HL-60 (cell line): ENCODE results near the gene PAX9.

Experiments
- DNase-seq, 2 experiments: peaks; one replicate each; pipeline ENCODE4 v3.0.0-alpha.2; 2010 to 2020; ENCODE audit warnings: low read depth in 1 of 2, low spot score in 1 of 2
- H3K27ac ChIP-seq: fragments of 250-450 bp; sonication (Bioruptor Pico); replicated peaks from 2 replicates; pipeline ENCODE4 v1.5.1; 2020; ENCODE audit warnings: mild to moderate bottlenecking, moderate library complexity
- H3K27me3 ChIP-seq: fragments of 250-450 bp; sonication (Bioruptor Pico); 2 replicates; pipeline ENCODE4 v1.5.1; 2021; ENCODE audit warnings: mild to moderate bottlenecking, moderate library complexity; ENCODE audit not compliant: insufficient read depth, poor library complexity, severe bottlenecking
- H3K4me3 ChIP-seq: replicated peaks from 2 replicates; pipeline ENCODE4 v1.5.1; 2011; ENCODE audit warnings: mild to moderate bottlenecking, control low read depth, low read length; ENCODE audit not compliant: insufficient read depth
- CTCF ChIP-seq: IDR thresholded peaks from one replicate; pipeline ENCODE4 v1.5.1; 2011; ENCODE audit warnings: low read length, control low read depth, inconsistent platforms; ENCODE audit not compliant: insufficient read depth
- GABPA ChIP-seq: IDR thresholded peaks from 2 replicates; pipeline ENCODE4 v1.6.1; 2012; ENCODE audit warnings: low read depth
- POLR2AphosphoS5 ChIP-seq: IDR thresholded peaks from 2 replicates; pipeline ENCODE4 v1.6.1; 2012; ENCODE audit warnings: low read depth
- SPI1 ChIP-seq: IDR thresholded peaks from 2 replicates; pipeline ENCODE4 v1.6.1; 2012; ENCODE audit warnings: low read depth, mild to moderate bottlenecking, borderline replicate concordance
- TF ChIP-seq, protein P1 (sequence below): IDR thresholded peaks from 2 replicates; pipeline ENCODE4 v1.6.1; 2012; ENCODE audit warnings: low read depth; ENCODE audit not compliant: insufficient replicate concordance

PAX9 gene

GRCh38 chr14:36626151-36626550 lies 35.5 kb upstream of the PAX9 start:
- DNase-seq = no peak
- H3K27me3 ChIP-seq = no peaks in the 10 kb centered on the region

DNA sequence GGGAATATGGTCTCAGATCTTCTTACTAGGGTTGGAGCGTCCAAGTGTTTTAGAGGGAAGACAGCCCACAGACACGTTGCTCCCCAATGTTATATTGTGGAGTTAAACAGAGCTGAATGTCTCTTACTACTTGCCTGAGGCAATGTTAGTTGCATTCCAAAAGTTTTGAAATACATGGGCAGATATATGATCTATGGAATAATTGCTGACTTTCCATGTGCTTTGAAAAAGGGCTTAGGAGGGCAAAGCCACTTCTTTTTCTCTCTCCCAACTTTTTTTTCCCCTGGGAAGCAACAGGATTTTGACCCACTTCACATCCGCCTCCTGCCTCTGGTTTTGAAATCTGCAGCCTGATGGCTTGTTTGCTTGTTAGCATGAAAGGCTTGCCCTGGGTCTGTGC lies 33.7 kb upstream of the PAX9 start:
- Histone ChIP-seq H3K27ac (no peak overlapping the region), H3K4me3 (no peak overlapping the region), H3K27me3 (no peaks in the 10 kb centered on the region)
- TF ChIP-seq POLR2AphosphoS5 = no peak
- no peak for TF ChIP-seq SPI1
- DNase-seq = no peak

More at GRCh38 chr14:36626151-36626550, 35.5 kb upstream of the PAX9 start:
- Histone ChIP-seq H3K4me3 (no peak overlapping the region), H3K27ac (no peak overlapping the region)
- TF ChIP-seq POLR2AphosphoS5 = no peak
- TF ChIP-seq SPI1 = no peak
- TF ChIP-seq CTCF = no peak
- no peak for TF ChIP-seq GABPA
- TF ChIP-seq, protein P1, sequence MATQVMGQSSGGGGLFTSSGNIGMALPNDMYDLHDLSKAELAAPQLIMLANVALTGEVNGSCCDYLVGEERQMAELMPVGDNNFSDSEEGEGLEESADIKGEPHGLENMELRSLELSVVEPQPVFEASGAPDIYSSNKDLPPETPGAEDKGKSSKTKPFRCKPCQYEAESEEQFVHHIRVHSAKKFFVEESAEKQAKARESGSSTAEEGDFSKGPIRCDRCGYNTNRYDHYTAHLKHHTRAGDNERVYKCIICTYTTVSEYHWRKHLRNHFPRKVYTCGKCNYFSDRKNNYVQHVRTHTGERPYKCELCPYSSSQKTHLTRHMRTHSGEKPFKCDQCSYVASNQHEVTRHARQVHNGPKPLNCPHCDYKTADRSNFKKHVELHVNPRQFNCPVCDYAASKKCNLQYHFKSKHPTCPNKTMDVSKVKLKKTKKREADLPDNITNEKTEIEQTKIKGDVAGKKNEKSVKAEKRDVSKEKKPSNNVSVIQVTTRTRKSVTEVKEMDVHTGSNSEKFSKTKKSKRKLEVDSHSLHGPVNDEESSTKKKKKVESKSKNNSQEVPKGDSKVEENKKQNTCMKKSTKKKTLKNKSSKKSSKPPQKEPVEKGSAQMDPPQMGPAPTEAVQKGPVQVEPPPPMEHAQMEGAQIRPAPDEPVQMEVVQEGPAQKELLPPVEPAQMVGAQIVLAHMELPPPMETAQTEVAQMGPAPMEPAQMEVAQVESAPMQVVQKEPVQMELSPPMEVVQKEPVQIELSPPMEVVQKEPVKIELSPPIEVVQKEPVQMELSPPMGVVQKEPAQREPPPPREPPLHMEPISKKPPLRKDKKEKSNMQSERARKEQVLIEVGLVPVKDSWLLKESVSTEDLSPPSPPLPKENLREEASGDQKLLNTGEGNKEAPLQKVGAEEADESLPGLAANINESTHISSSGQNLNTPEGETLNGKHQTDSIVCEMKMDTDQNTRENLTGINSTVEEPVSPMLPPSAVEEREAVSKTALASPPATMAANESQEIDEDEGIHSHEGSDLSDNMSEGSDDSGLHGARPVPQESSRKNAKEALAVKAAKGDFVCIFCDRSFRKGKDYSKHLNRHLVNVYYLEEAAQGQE = no peak

GRCh38 chr14:36633580-36633979 lies 28.1 kb upstream of the PAX9 start:
- TF ChIP-seq POLR2AphosphoS5 (no peak), SPI1 (no peak), CTCF (no peak)
- TF ChIP-seq, protein P1 = no peak
- Histone ChIP-seq H3K27me3 (no peaks in the 10 kb centered on the region), H3K27ac (no peak overlapping the region), H3K4me3 (no peak overlapping the region)
- DNase-seq = no peak

- TF ChIP-seq CTCF (no peak), POLR2AphosphoS5 (no peak), GABPA (no peak), SPI1 (no peak)
- TF ChIP-seq, protein P1 = no peak
- no peak overlapping the region for H3K4me3 ChIP-seq
- DNase-seq = no peak
- peaks cover 65% of the 10 kb centered on the region for H3K27me3 ChIP-seq
- H3K27ac ChIP-seq = no peak overlapping the region
Measured at GRCh38 chr14:36646664-36647416, 14.8 kb upstream of the PAX9 start.
